Measurements from ENCODE around the gene AGPAT3. TPM values are rescaled to one million over a fixed set of nuclear protein-coding genes. Genes with fewer than 3 reads are reported as not detected.

Gene AGPAT3
- total RNA-seq, 1 experiment from 2014 or later = 13.0 TPM

GRCh38 chr21:43910460-43910859 lies 45.4 kb downstream of the AGPAT3 start:
- H2BK15ac ChIP-seq (ENCODE audit: low read depth, low read length) = no peak overlapping the region
- no peaks in the 10 kb centered on the region for H3K23me2 ChIP-seq (ENCODE audit: insufficient read length, low read depth, low read length, poor library complexity, severe bottlenecking)
- no peaks in the 10 kb centered on the region for H4K20me1 ChIP-seq (ENCODE audit: control insufficient read depth, insufficient read depth, insufficient read length)
- H4K5ac ChIP-seq (ENCODE audit: insufficient read length, low read depth, low read length) = no peak overlapping the region
- H2AFZ ChIP-seq (ENCODE audit: low read length) = no peak overlapping the region
- no peak overlapping the region for H3T11ph ChIP-seq (ENCODE audit: low read length)
- Mint-ChIP-seq H3K27me3 (ENCODE audit: low read depth) (no peaks in the 10 kb centered on the region; the same call in 1 of the 2 replicates), H3K36me3 (ENCODE audit: insufficient read depth in 1 of 3, low read depth in 3 of 3) (0 out of 7 replicates have a peak, but pooled peaks cover 0 to 1% (median 0%) of the 10 kb centered on the region in 3 experiments), H3K4me1 (peaks cover 3 to 11% of the 10 kb centered on the region in 2 experiments), H3K9me3 (no peaks in the 10 kb centered on the region), H3K27ac (no peak overlapping the region), H3K4me3 (no peak overlapping the region)
- H3K9ac ChIP-seq (ENCODE audit: extremely low read depth, insufficient read length, low read length) = no peak overlapping the region
- H3K9me3 ChIP-seq (ENCODE audit: control insufficient read depth, low read depth, low read length) = no peaks in the 10 kb centered on the region
- no peak overlapping the region for H2BK20ac ChIP-seq (ENCODE audit: low read depth, low read length, poor library complexity, severe bottlenecking)
- no peak overlapping the region for H2BK12ac ChIP-seq (ENCODE audit: insufficient read length, low read depth, low read length)
- TF ChIP-seq CTCF (conservative IDR thresholded peaks at IDR 0.05) = no peak
- DNase-seq = no peak
- H3K4ac ChIP-seq (ENCODE audit: low read depth, low read length) = no peak overlapping the region
- no peak overlapping the region for H2AK5ac ChIP-seq (ENCODE audit: insufficient read length, low read length)
- no peak overlapping the region for H2BK5ac ChIP-seq (ENCODE audit: insufficient read length, low read length)
- no peak overlapping the region for H3K23ac ChIP-seq (ENCODE audit: insufficient read length, low read depth, low read length)
- H3K79me2 ChIP-seq (ENCODE audit: insufficient read depth, low read length) = no peaks in the 10 kb centered on the region
- no peak overlapping the region for H3K14ac ChIP-seq (ENCODE audit: insufficient read depth, low read length)
- H3K27ac ChIP-seq (ENCODE audit: insufficient read length, low read depth, low read length) = no peak overlapping the region
- H4K91ac ChIP-seq (ENCODE audit: insufficient read length, low read depth, low read length) = no peak overlapping the region
- H4K8ac ChIP-seq (replicated peaks; ENCODE audit: insufficient read length, low read depth, low read length) = no peak overlapping the region
- H2BK120ac ChIP-seq (ENCODE audit: low read depth, low read length, poor library complexity, severe bottlenecking) = no peak overlapping the region
- no peaks in the 10 kb centered on the region for H3K79me1 ChIP-seq (ENCODE audit: insufficient read depth, low read depth, low read length, poor library complexity, severe bottlenecking)
- H3K27me3 ChIP-seq (ENCODE audit: insufficient read depth, low read length) = no peaks in the 10 kb centered on the region
- no peak overlapping the region for H3K56ac ChIP-seq (ENCODE audit: insufficient read length, low read depth, low read length)
- no peak overlapping the region for H3K18ac ChIP-seq (ENCODE audit: insufficient read length, low read depth, low read length)
- no CpG with 5 or more reads among the region's 7 CpGs for WGBS (ENCODE audit: extremely low coverage, insufficient read length, low lambda C conversion rate)
- no peak overlapping the region for H3K4me2 ChIP-seq (ENCODE audit: insufficient read depth, insufficient read length, low read length)
- no peaks in the 10 kb centered on the region for H3K4me1 ChIP-seq (ENCODE audit: insufficient read depth, low read length)
